HG02938 (cell line): ENCODE results near the gene FARSB.
"Not testable (repeated sequence)": the region's sequence is repeated elsewhere in the genome, so short reads cannot be mapped to it uniquely, and the experiment has no call there.

Experiments used
- ATAC-seq: cut with Tn5 transposase; IDR thresholded peaks from one replicate; pipeline ENCODE4 v1.9.1; 2021; ENCODE audit warnings: mild to moderate bottlenecking, moderate library complexity; ENCODE audit not compliant: unreplicated experiment

Gene FARSB

GRCh38 chr2:222609381-222609780, 46.5 kb downstream of the FARSB start:
- ATAC-seq, result no peak

- ATAC-seq, result no peak
These were observed 47.8 kb downstream of the FARSB start for GRCh38 chr2:222608081-222608480.

- ATAC-seq, result no peak
These were observed 49.6 kb downstream of the FARSB start for GRCh38 chr2:222606306-222606705.

- ATAC-seq, result no peak
These were observed 51.0 kb downstream of the FARSB start for GRCh38 chr2:222604749-222605515.

- ATAC-seq, result no peak
These were observed 52.4 kb downstream of the FARSB start for GRCh38 chr2:222603501-222603900.

GRCh38 chr2:222598611-222599010, 57.3 kb downstream of the FARSB start:
- no peak for ATAC-seq

- ATAC-seq, result no peak
These were observed 60.3 kb downstream of the FARSB start for GRCh38 chr2:222595581-222595980.

GRCh38 chr2:222594679-222595078, 61.2 kb downstream of the FARSB start:
- no peak for ATAC-seq

- ATAC-seq, result no peak
These were observed 63.7 kb downstream of the FARSB start for GRCh38 chr2:222592176-222592575.

GRCh38 chr2:222591661-222592060, 64.2 kb downstream of the FARSB start:
- ATAC-seq, result no peak

GRCh38 chr2:222584589-222584988, 71.3 kb downstream of the FARSB start:
- not testable (repeated sequence) for ATAC-seq

- no peak for ATAC-seq
These were observed 73.0 kb downstream of the FARSB start for GRCh38 chr2:222582928-222583327.

- no peak for ATAC-seq
These were observed 78.6 kb downstream of the FARSB start for GRCh38 chr2:222577341-222577740.

- no peak for ATAC-seq
These were observed 79.5 kb downstream of the FARSB start for GRCh38 chr2:222576171-222577081.

GRCh38 chr2:222575618-222576017, 80.3 kb downstream of the FARSB start:
- ATAC-seq, result no peak

- ATAC-seq, result no peak
These were observed 83.1 kb downstream of the FARSB start for GRCh38 chr2:222572751-222573174.

GRCh38 chr2:222572264-222572721, 83.6 kb downstream of the FARSB start:
- ATAC-seq, result no peak

- no peak for ATAC-seq
These were observed 86.1 kb downstream of the FARSB start for GRCh38 chr2:222569826-222570225.

- ATAC-seq, result no peak
These were observed 87.0 kb downstream of the FARSB start for GRCh38 chr2:222568865-222569264.

GRCh38 chr2:222566229-222566628, 89.7 kb downstream of the FARSB start:
- ATAC-seq, result no peak

GRCh38 chr2:222563936-222564335, 92.0 kb downstream of the FARSB start:
- no peak for ATAC-seq
